GM12872 (cell line): ENCODE results near the gene ABCA3.

Source experiments
- TF ChIP-seq, protein P1 (sequence below): IDR thresholded peaks from 3 replicates; pipeline ENCODE4 v1.5.1; 2011; ENCODE audit warnings: low read depth, mild to moderate bottlenecking, low read length, moderate library complexity; ENCODE audit not compliant: insufficient read depth

The ABCA3 gene

GRCh38 chr16:2325181-2325580, 15.3 kb downstream of the ABCA3 start:
- TF ChIP-seq, protein P1, sequence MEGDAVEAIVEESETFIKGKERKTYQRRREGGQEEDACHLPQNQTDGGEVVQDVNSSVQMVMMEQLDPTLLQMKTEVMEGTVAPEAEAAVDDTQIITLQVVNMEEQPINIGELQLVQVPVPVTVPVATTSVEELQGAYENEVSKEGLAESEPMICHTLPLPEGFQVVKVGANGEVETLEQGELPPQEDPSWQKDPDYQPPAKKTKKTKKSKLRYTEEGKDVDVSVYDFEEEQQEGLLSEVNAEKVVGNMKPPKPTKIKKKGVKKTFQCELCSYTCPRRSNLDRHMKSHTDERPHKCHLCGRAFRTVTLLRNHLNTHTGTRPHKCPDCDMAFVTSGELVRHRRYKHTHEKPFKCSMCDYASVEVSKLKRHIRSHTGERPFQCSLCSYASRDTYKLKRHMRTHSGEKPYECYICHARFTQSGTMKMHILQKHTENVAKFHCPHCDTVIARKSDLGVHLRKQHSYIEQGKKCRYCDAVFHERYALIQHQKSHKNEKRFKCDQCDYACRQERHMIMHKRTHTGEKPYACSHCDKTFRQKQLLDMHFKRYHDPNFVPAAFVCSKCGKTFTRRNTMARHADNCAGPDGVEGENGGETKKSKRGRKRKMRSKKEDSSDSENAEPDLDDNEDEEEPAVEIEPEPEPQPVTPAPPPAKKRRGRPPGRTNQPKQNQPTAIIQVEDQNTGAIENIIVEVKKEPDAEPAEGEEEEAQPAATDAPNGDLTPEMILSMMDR, result no peak

DNA sequence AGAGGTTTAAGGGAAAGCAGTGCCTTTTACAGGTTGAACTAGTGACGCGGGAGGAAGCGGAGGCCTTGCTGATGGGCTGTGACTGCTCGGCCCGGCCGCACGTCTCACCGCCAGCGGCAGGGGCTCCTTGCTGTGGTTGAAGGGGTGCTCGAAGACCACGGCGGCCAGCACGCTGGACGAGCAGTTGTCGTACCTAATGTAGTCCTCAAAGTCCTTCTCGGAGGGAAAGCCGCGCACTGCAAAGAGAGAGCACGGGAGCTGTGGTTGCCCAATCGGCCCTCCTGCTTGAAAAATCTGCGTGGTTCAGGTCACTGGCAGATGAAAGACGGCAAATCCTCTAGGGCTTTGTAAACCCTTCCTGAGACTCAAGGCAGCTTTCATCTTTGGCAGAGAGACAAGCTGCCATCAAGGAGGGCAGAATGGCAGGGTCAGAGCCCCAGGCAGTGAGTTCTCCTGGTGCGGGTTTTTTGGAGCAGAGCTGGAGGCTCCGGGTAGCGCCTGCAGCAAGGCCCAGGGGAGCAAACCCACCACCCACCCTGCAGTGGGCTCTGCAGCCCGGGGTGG, 16.1 kb downstream of the ABCA3 start:
- TF ChIP-seq, protein P1, result no peak

GRCh38 chr16:2323701-2324100, 16.8 kb downstream of the ABCA3 start:
- TF ChIP-seq, protein P1, result no peak

GRCh38 chr16:2319606-2320005, 20.9 kb downstream of the ABCA3 start:
- TF ChIP-seq, protein P1, result no peak

- TF ChIP-seq, protein P1, result no peak
Observed at GRCh38 chr16:2317231-2318020, 23.1 kb downstream of the ABCA3 start.

DNA sequence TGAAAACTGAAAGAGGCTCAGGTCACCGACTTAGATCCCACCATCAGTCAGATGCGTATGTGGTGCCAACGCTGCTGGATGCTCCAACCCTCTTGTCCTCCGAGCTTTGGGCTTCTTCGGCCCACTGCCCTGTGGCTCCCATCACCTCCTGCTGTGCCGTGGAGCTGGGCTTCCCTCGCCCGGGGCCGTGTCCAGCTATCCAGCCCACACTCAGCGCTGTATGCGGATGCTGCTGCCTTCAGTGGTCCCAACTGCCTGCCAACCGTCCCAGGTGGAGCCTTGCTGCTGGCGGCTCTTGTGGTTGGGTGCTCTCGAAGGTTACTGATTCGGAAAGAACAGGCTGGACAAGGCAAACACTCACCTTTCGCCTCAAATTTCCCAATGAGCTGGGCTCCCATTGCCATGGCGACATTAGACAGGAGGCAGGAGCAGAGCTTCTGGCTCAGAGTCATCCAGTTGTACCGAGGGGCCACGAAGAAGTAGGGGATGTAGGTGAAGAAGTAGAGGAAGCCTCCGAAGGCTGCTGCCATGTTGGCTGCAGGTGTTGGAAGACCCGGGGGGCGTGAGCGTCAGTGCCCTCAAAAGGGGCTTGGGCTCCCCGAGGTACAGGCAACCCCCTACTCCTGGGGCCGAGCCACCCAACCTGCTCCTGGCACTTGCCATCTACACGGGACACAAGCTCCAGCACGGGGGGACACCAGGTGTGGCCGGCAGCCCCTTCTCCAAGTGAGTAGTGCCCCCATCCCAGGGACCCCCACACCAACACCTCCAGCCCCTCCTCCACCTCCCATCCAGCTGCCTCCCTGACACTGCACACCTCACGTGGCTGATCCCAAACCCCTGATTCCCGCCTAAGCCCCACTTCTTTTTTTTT, 32.2 kb downstream of the ABCA3 start:
- TF ChIP-seq, protein P1, result no peak

- TF ChIP-seq, protein P1, result no peak
Observed at GRCh38 chr16:2299915-2300192, 40.7 kb downstream of the ABCA3 start.
